ENCODE results near the gene VRK3.

VRK3 gene

GRCh38 chr19:49932731-49933131, 92.4 kb downstream of the VRK3 start:
- Histone ChIP-seq H3K4me1 (ENCODE audit: insufficient read depth, low read length, severe bottlenecking) (peaks cover 30% of the 10 kb centered on the region), H3K4me3 (ENCODE audit: low read depth, low read length, poor library complexity, severe bottlenecking) (no peak overlapping the region), H3K27ac (ENCODE audit: low read depth, low read length, poor library complexity, severe bottlenecking) (no peak overlapping the region), H2AFZ (ENCODE audit: low read length) (no peak overlapping the region), H4K20me1 (ENCODE audit: insufficient read depth, low read length) (no peaks in the 10 kb centered on the region), H3K4me2 (ENCODE audit: low read length) (no peak overlapping the region), H3K79me2 (ENCODE audit: insufficient read depth, low read length) (peaks cover 11% of the 10 kb centered on the region), H3K9ac (ENCODE audit: low read length) (no peak overlapping the region), H3K9me2 (ENCODE audit: low read depth, low read length) (no peaks in the 10 kb centered on the region), H3K27me3 (ENCODE audit: insufficient read depth, low read length) (no peaks in the 10 kb centered on the region), H3F3A (ENCODE audit: insufficient read depth, low read length) (0 out of 2 replicates have a peak, but pooled peaks cover 2% of the 10 kb centered on the region), H3K36me3 (ENCODE audit: insufficient read depth, low read length) (peaks cover 51% of the 10 kb centered on the region), H3K9me3 (ENCODE audit: low read length) (no peaks in the 10 kb centered on the region)
- TF ChIP-seq EZH2 (IDR thresholded peaks at IDR 0.05; ENCODE audit: borderline replicate concordance, low read length) (no peak), CTCF (IDR thresholded peaks at IDR 0.05; ENCODE audit: low read length) (no peak)

GRCh38 chr19:49932041-49932451, 93.1 kb downstream of the VRK3 start:
- Histone ChIP-seq H3K9me3 (ENCODE audit: low read length) (no peaks in the 10 kb centered on the region), H3K36me3 (ENCODE audit: insufficient read depth, low read length) (peaks cover 58% of the 10 kb centered on the region), H2AFZ (ENCODE audit: low read length) (no peak overlapping the region), H3K27me3 (ENCODE audit: insufficient read depth, low read length) (no peaks in the 10 kb centered on the region), H3K4me3 (ENCODE audit: low read depth, low read length, poor library complexity, severe bottlenecking) (no peak overlapping the region), H4K20me1 (ENCODE audit: insufficient read depth, low read length) (no peaks in the 10 kb centered on the region), H3K4me1 (ENCODE audit: insufficient read depth, low read length, severe bottlenecking) (peaks cover 36% of the 10 kb centered on the region), H3K27ac (ENCODE audit: low read depth, low read length, poor library complexity, severe bottlenecking) (no peak overlapping the region), H3K79me2 (ENCODE audit: insufficient read depth, low read length) (peaks cover 17% of the 10 kb centered on the region), H3F3A (ENCODE audit: insufficient read depth, low read length) (0 out of 2 replicates have a peak, but pooled peaks cover 2% of the 10 kb centered on the region), H3K9ac (ENCODE audit: low read length) (no peak overlapping the region), H3K9me2 (ENCODE audit: low read depth, low read length) (no peaks in the 10 kb centered on the region), H3K4me2 (ENCODE audit: low read length) (no peak overlapping the region)
- no peak for TF ChIP-seq CTCF (IDR thresholded peaks at IDR 0.05; ENCODE audit: low read length)

GRCh38 chr19:49931293-49932040, 93.7 kb downstream of the VRK3 start:
- peaks cover 64% of the 10 kb centered on the region for H3K36me3 ChIP-seq (ENCODE audit: insufficient read depth, low read length)
- no peak for TF ChIP-seq CTCF (IDR thresholded peaks at IDR 0.05; ENCODE audit: low read length)
- TF ChIP-seq EZH2 (IDR thresholded peaks at IDR 0.05; ENCODE audit: borderline replicate concordance, low read length), result no peak
- H3K4me3 ChIP-seq (ENCODE audit: low read depth, low read length, poor library complexity, severe bottlenecking), result peak overlapping the region; percentile 89
- no peak overlapping the region for H3K27ac ChIP-seq (ENCODE audit: low read depth, low read length, poor library complexity, severe bottlenecking)
- no peaks in the 10 kb centered on the region for H3K9me3 ChIP-seq (ENCODE audit: low read length)
- H3K4me2 ChIP-seq (ENCODE audit: low read length), result peak overlapping the region; percentile 71
- H3K79me2 ChIP-seq (ENCODE audit: insufficient read depth, low read length), result peaks cover 19% of the 10 kb centered on the region
- H2AFZ ChIP-seq (ENCODE audit: low read length), result no peak overlapping the region
- no peaks in the 10 kb centered on the region for H4K20me1 ChIP-seq (ENCODE audit: insufficient read depth, low read length)
- H3K9me2 ChIP-seq (ENCODE audit: low read depth, low read length), result no peaks in the 10 kb centered on the region
- H3K9ac ChIP-seq (ENCODE audit: low read length), result no peak overlapping the region
- peaks cover 42% of the 10 kb centered on the region for H3K4me1 ChIP-seq (ENCODE audit: insufficient read depth, low read length, severe bottlenecking)
- no peaks in the 10 kb centered on the region for H3K27me3 ChIP-seq (ENCODE audit: insufficient read depth, low read length)
- 0 out of 2 replicates have a peak, but pooled peaks cover 2% of the 10 kb centered on the region for H3F3A ChIP-seq (ENCODE audit: insufficient read depth, low read length)

All from OCI-LY1 (cell line).